Activated naive CD8-positive, alpha-beta T cell treated with anti-CD3 and anti-CD28 coated beads for 36 hours (primary cell): ENCODE data around the gene CAVIN3. TPM values are rescaled to one million over a fixed set of nuclear protein-coding genes. Genes with fewer than 3 reads are reported as not detected.

Experiments
- total RNA-seq, 2 experiments: library from RNA; stranded (reverse); gene quantifications; one replicate each; pipeline ENCODE4 v1.2.3, GENCODE V29; 2021

CAVIN3 gene
- total RNA-seq, 2 experiments from 2014 or later: 26.3 to 30.0 TPM

Other genes starting within 250 kb of the CAVIN3 start
- gene OR56B4, start 212.8 kb downstream of the CAVIN3 start, total RNA-seq: not detected
- gene OR52B2, start 150.2 kb downstream of the CAVIN3 start, total RNA-seq: not detected
- gene OR52W1, start 121.3 kb downstream of the CAVIN3 start, total RNA-seq: not detected
- gene C11orf42, start 114.9 kb downstream of the CAVIN3 start, total RNA-seq: not detected
- 10 to 100 TPM; 14.2 to 16.0 TPM for gene FHIP1B, start 85.9 kb downstream of the CAVIN3 start, total RNA-seq
- gene CNGA4, start 81.4 kb downstream of the CAVIN3 start, total RNA-seq: under 1 TPM; 0.10 to 0.30 TPM
- under 1 TPM; 0.16 to 0.43 TPM for gene CCKBR, start 60.7 kb downstream of the CAVIN3 start, total RNA-seq
- gene SMPD1, start 70.0 kb upstream of the CAVIN3 start, total RNA-seq: 10 to 100 TPM; 12.9 to 16.9 TPM
- 10 to 100 TPM; 29.2 to 32.3 TPM for gene APBB1, start 98.6 kb upstream of the CAVIN3 start, total RNA-seq
- not detected for gene HPX, start 120.5 kb upstream of the CAVIN3 start, total RNA-seq
- gene TRIM3, start 153.4 kb upstream of the CAVIN3 start, total RNA-seq: 1 to 10 TPM; 3.4 to 3.6 TPM
- 10 to 100 TPM; 44.2 to 47.1 TPM for gene ARFIP2, start 160.8 kb upstream of the CAVIN3 start, total RNA-seq
- 10 to 100 TPM; 40.3 to 44.3 TPM for gene TIMM10B, start 161.0 kb upstream of the CAVIN3 start, total RNA-seq
- gene DNHD1, start 176.8 kb upstream of the CAVIN3 start, total RNA-seq: 10 to 100 TPM; 11.6 to 11.7 TPM